ENCODE results near the gene PKP2.
"Not testable (repeated sequence)": the region's sequence is repeated elsewhere in the genome, so short reads cannot be mapped to it uniquely, and the experiment has no call there.

The PKP2 gene

GRCh38 chr12:32870716-32871115 is 25.9 kb downstream of the PKP2 start:
- Histone ChIP-seq H3K36me3 (ENCODE audit: control insufficient read depth, insufficient read depth, low read length) (no peaks in the 10 kb centered on the region), H3K27ac (ENCODE audit: insufficient read depth, low read length, poor library complexity, severe bottlenecking) (no peak overlapping the region)
- no peak for DNase-seq

GRCh38 chr12:32868885-32869284 is 27.7 kb downstream of the PKP2 start:
- no peak overlapping the region for H3K4me3 ChIP-seq (ENCODE audit: insufficient read depth, low read depth, low read length, poor library complexity, severe bottlenecking)
- no peaks in the 10 kb centered on the region for H3K9me3 ChIP-seq (ENCODE audit: control insufficient read depth, low read length)
- no peak for DNase-seq
- H3K27ac ChIP-seq (ENCODE audit: insufficient read depth, low read length, poor library complexity, severe bottlenecking), result no peak overlapping the region
- no peaks in the 10 kb centered on the region for H3K27me3 ChIP-seq (replicated peaks; ENCODE audit: control insufficient read depth, insufficient read depth, low read length, poor library complexity, severe bottlenecking)
- H3K4me1 ChIP-seq (ENCODE audit: control insufficient read depth, insufficient read depth, low read length, poor library complexity, severe bottlenecking), result no peaks in the 10 kb centered on the region
- no peaks in the 10 kb centered on the region for H3K36me3 ChIP-seq (ENCODE audit: control insufficient read depth, insufficient read depth, low read length)

More at GRCh38 chr12:32870716-32871115, 25.9 kb downstream of the PKP2 start:
- Histone ChIP-seq H3K4me1 (ENCODE audit: control insufficient read depth, insufficient read depth, low read length, poor library complexity, severe bottlenecking) (no peaks in the 10 kb centered on the region), H3K27me3 (replicated peaks; ENCODE audit: control insufficient read depth, insufficient read depth, low read length, poor library complexity, severe bottlenecking) (no peaks in the 10 kb centered on the region), H3K4me3 (ENCODE audit: insufficient read depth, low read depth, low read length, poor library complexity, severe bottlenecking) (no peak overlapping the region), H3K9me3 (ENCODE audit: control insufficient read depth, low read length) (no peaks in the 10 kb centered on the region)

GRCh38 chr12:32864731-32865130 is 31.8 kb downstream of the PKP2 start:
- Histone ChIP-seq H3K27ac (ENCODE audit: insufficient read depth, low read length, poor library complexity, severe bottlenecking) (no peak overlapping the region), H3K4me3 (ENCODE audit: insufficient read depth, low read depth, low read length, poor library complexity, severe bottlenecking) (no peak overlapping the region), H3K27me3 (replicated peaks; ENCODE audit: control insufficient read depth, insufficient read depth, low read length, poor library complexity, severe bottlenecking) (no peaks in the 10 kb centered on the region), H3K36me3 (ENCODE audit: control insufficient read depth, insufficient read depth, low read length) (no peaks in the 10 kb centered on the region), H3K4me1 (ENCODE audit: control insufficient read depth, insufficient read depth, low read length, poor library complexity, severe bottlenecking) (no peaks in the 10 kb centered on the region), H3K9me3 (ENCODE audit: control insufficient read depth, low read length) (no peaks in the 10 kb centered on the region)
- DNase-seq, result no peak

GRCh38 chr12:32863128-32863527 is 33.4 kb downstream of the PKP2 start:
- no peak for DNase-seq
- H3K27ac ChIP-seq (ENCODE audit: insufficient read depth, low read length, poor library complexity, severe bottlenecking), result no peak overlapping the region
- H3K27me3 ChIP-seq (replicated peaks; ENCODE audit: control insufficient read depth, insufficient read depth, low read length, poor library complexity, severe bottlenecking), result no peaks in the 10 kb centered on the region
- H3K36me3 ChIP-seq (ENCODE audit: control insufficient read depth, insufficient read depth, low read length), result no peaks in the 10 kb centered on the region
- no peaks in the 10 kb centered on the region for H3K9me3 ChIP-seq (ENCODE audit: control insufficient read depth, low read length)
- no peak overlapping the region for H3K4me3 ChIP-seq (ENCODE audit: insufficient read depth, low read depth, low read length, poor library complexity, severe bottlenecking)
- H3K4me1 ChIP-seq (ENCODE audit: control insufficient read depth, insufficient read depth, low read length, poor library complexity, severe bottlenecking), result no peaks in the 10 kb centered on the region

- H3K27me3 ChIP-seq (replicated peaks; ENCODE audit: control insufficient read depth, insufficient read depth, low read length, poor library complexity, severe bottlenecking); H3K36me3 ChIP-seq (ENCODE audit: control insufficient read depth, insufficient read depth, low read length): not testable (repeated sequence)
Observed at GRCh38 chr12:32861658-32862057, 34.9 kb downstream of the PKP2 start.

GRCh38 chr12:32860192-32860591 is 36.4 kb downstream of the PKP2 start:
- no peak overlapping the region for H3K27ac ChIP-seq (ENCODE audit: insufficient read depth, low read length, poor library complexity, severe bottlenecking)
- H3K4me3 ChIP-seq (ENCODE audit: insufficient read depth, low read depth, low read length, poor library complexity, severe bottlenecking), result no peak overlapping the region
- H3K4me1 ChIP-seq (ENCODE audit: control insufficient read depth, insufficient read depth, low read length, poor library complexity, severe bottlenecking), result no peaks in the 10 kb centered on the region
- no peaks in the 10 kb centered on the region for H3K9me3 ChIP-seq (ENCODE audit: control insufficient read depth, low read length)
- no peaks in the 10 kb centered on the region for H3K27me3 ChIP-seq (replicated peaks; ENCODE audit: control insufficient read depth, insufficient read depth, low read length, poor library complexity, severe bottlenecking)
- H3K36me3 ChIP-seq (ENCODE audit: control insufficient read depth, insufficient read depth, low read length), result no peaks in the 10 kb centered on the region
- no peak for DNase-seq

More at GRCh38 chr12:32861658-32862057, 34.9 kb downstream of the PKP2 start:
- H3K9me3 ChIP-seq (ENCODE audit: control insufficient read depth, low read length); H3K4me1 ChIP-seq (ENCODE audit: control insufficient read depth, insufficient read depth, low read length, poor library complexity, severe bottlenecking); H3K4me3 ChIP-seq (ENCODE audit: insufficient read depth, low read depth, low read length, poor library complexity, severe bottlenecking); H3K27ac ChIP-seq (ENCODE audit: insufficient read depth, low read length, poor library complexity, severe bottlenecking); DNase-seq: not testable (repeated sequence)

GRCh38 chr12:32859389-32859788 is 37.2 kb downstream of the PKP2 start:
- no peaks in the 10 kb centered on the region for H3K27me3 ChIP-seq (replicated peaks; ENCODE audit: control insufficient read depth, insufficient read depth, low read length, poor library complexity, severe bottlenecking)
- H3K9me3 ChIP-seq (ENCODE audit: control insufficient read depth, low read length), result no peaks in the 10 kb centered on the region
- no peak overlapping the region for H3K4me3 ChIP-seq (ENCODE audit: insufficient read depth, low read depth, low read length, poor library complexity, severe bottlenecking)
- no peaks in the 10 kb centered on the region for H3K36me3 ChIP-seq (ENCODE audit: control insufficient read depth, insufficient read depth, low read length)
- H3K27ac ChIP-seq (ENCODE audit: insufficient read depth, low read length, poor library complexity, severe bottlenecking), result no peak overlapping the region
- no peak for DNase-seq
- H3K4me1 ChIP-seq (ENCODE audit: control insufficient read depth, insufficient read depth, low read length, poor library complexity, severe bottlenecking), result no peaks in the 10 kb centered on the region

GRCh38 chr12:32854716-32855115 is 41.9 kb downstream of the PKP2 start:
- H3K36me3 ChIP-seq (ENCODE audit: control insufficient read depth, insufficient read depth, low read length), result no peaks in the 10 kb centered on the region
- H3K9me3 ChIP-seq (ENCODE audit: control insufficient read depth, low read length), result no peaks in the 10 kb centered on the region
- DNase-seq, result no peak
- H3K27me3 ChIP-seq (replicated peaks; ENCODE audit: control insufficient read depth, insufficient read depth, low read length, poor library complexity, severe bottlenecking), result no peaks in the 10 kb centered on the region
- H3K4me1 ChIP-seq (ENCODE audit: control insufficient read depth, insufficient read depth, low read length, poor library complexity, severe bottlenecking), result no peaks in the 10 kb centered on the region
- no peak overlapping the region for H3K4me3 ChIP-seq (ENCODE audit: insufficient read depth, low read depth, low read length, poor library complexity, severe bottlenecking)
- no peak overlapping the region for H3K27ac ChIP-seq (ENCODE audit: insufficient read depth, low read length, poor library complexity, severe bottlenecking)

GRCh38 chr12:32854097-32854496 is 42.5 kb downstream of the PKP2 start:
- no peak for DNase-seq
- Histone ChIP-seq H3K27me3 (replicated peaks; ENCODE audit: control insufficient read depth, insufficient read depth, low read length, poor library complexity, severe bottlenecking) (no peaks in the 10 kb centered on the region), H3K36me3 (ENCODE audit: control insufficient read depth, insufficient read depth, low read length) (no peaks in the 10 kb centered on the region)

GRCh38 chr12:32847287-32847686 is 49.3 kb downstream of the PKP2 start:
- DNase-seq, result no peak
- Histone ChIP-seq H3K4me1 (ENCODE audit: control insufficient read depth, insufficient read depth, low read length, poor library complexity, severe bottlenecking) (no peaks in the 10 kb centered on the region), H3K9me3 (ENCODE audit: control insufficient read depth, low read length) (no peaks in the 10 kb centered on the region), H3K36me3 (ENCODE audit: control insufficient read depth, insufficient read depth, low read length) (no peaks in the 10 kb centered on the region), H3K4me3 (ENCODE audit: insufficient read depth, low read depth, low read length, poor library complexity, severe bottlenecking) (no peak overlapping the region), H3K27me3 (replicated peaks; ENCODE audit: control insufficient read depth, insufficient read depth, low read length, poor library complexity, severe bottlenecking) (no peaks in the 10 kb centered on the region), H3K27ac (ENCODE audit: insufficient read depth, low read length, poor library complexity, severe bottlenecking) (no peak overlapping the region)

More at GRCh38 chr12:32854097-32854496, 42.5 kb downstream of the PKP2 start:
- Histone ChIP-seq H3K4me3 (ENCODE audit: insufficient read depth, low read depth, low read length, poor library complexity, severe bottlenecking) (no peak overlapping the region), H3K9me3 (ENCODE audit: control insufficient read depth, low read length) (no peaks in the 10 kb centered on the region), H3K27ac (ENCODE audit: insufficient read depth, low read length, poor library complexity, severe bottlenecking) (no peak overlapping the region), H3K4me1 (ENCODE audit: control insufficient read depth, insufficient read depth, low read length, poor library complexity, severe bottlenecking) (no peaks in the 10 kb centered on the region)

GRCh38 chr12:32846053-32846452 is 50.5 kb downstream of the PKP2 start:
- no peaks in the 10 kb centered on the region for H3K36me3 ChIP-seq (ENCODE audit: control insufficient read depth, insufficient read depth, low read length)
- no peaks in the 10 kb centered on the region for H3K9me3 ChIP-seq (ENCODE audit: control insufficient read depth, low read length)
- H3K4me3 ChIP-seq (ENCODE audit: insufficient read depth, low read depth, low read length, poor library complexity, severe bottlenecking), result no peak overlapping the region
- no peak for DNase-seq
- no peak overlapping the region for H3K27ac ChIP-seq (ENCODE audit: insufficient read depth, low read length, poor library complexity, severe bottlenecking)
- H3K4me1 ChIP-seq (ENCODE audit: control insufficient read depth, insufficient read depth, low read length, poor library complexity, severe bottlenecking), result no peaks in the 10 kb centered on the region
- no peaks in the 10 kb centered on the region for H3K27me3 ChIP-seq (replicated peaks; ENCODE audit: control insufficient read depth, insufficient read depth, low read length, poor library complexity, severe bottlenecking)

Measured in effector memory CD4-positive, alpha-beta T cell (primary cell).